NOMO-1 treated with dmso at 0.1 percent for 144 hours (cell line): ENCODE results near the gene AOC1.

ENCODE experiments used
- DNase-seq: peaks from one replicate; lab custom pipeline; 2025; ENCODE audit not compliant: unreplicated experiment; lab: John Stamatoyannopoulos, UW

AOC1 gene

GRCh38 chr7:150835019-150835418, 17.3 kb upstream of the AOC1 start:
- no peak for DNase-seq

DNA sequence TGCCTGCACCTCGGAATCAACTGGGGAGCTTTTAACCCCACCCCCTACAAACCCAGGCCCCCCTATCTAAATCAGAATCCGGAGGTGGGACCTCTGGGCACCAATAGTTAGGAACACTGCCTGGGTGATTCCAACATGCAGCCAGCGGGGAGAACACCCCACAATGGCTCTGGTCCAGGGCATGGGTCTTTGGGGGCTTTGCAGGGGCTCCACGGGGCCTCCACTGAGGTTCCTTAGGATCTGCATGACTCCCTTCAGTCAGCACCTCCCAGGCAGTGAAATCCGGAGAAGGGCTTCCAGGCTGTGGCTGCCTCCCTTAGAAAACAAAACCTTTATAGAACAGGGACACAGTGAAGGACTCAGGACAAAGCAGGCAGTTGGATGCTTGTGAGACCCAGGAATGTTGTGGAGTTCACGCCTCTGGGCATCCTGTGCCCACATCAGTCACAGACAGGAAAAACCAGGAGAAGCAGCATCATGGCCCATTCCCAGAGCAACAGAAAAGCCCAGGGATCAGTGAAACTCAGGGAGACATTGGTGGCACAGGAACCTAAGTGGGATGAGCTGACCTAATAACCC, 16.5 kb upstream of the AOC1 start:
- no peak for DNase-seq

DNA sequence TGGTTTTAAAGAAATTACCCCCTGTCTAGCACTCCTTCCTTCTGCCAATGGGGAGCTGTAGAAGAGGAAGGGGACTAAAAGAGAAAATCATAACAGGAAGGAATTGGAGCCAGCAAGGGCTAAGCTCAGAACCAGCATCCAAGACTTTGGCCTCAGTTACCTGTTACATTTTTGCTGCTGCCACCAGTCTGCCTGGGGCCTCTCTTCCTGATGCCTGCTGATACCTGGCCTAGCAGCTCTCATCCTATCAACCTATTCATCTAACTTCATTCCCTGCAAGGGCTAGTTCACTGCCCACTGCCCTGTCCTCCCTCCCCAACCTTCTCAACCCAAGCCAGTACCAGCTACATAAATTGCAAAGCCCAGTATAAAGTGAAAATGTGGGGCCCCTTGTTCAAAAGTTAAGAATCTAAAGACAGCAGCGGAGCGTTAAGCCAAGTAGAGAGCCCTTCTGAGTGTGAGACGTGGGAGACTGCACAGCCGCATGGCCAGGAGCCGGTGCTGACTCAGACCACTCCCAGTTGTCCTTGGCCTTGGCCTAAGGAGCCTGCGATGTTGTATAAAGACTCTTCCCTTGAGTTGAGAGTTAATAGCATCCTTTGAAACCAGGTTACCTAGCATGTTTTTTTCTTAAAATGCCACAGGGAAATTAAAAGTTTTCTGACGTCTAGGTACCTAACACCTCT, 13.2 kb upstream of the AOC1 start:
- no peak for DNase-seq

DNA sequence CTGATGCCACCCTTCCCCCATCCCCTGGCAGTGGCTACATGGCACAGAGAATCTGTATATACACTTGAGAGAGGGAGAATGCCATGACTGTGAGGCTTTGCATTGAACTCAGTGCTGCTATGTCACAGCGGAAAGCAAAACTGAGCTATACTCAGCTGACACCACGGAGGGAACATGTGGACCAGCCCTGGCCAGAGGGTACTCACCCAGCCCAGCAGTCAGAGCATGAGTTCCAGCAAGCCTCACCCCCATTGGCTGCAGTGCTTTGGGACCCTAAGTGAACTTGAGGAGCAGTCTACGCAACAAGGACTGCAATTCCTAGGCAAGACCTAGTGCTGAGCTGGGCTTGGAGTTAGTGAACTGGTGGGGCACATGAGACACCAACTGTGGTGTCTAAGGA, 10.3 kb upstream of the AOC1 start:
- no peak for DNase-seq

- no peak for DNase-seq
These were observed 9.6 kb upstream of the AOC1 start for GRCh38 chr7:150842716-150843115.

- no peak for DNase-seq
These were observed 6.9 kb upstream of the AOC1 start for GRCh38 chr7:150845421-150845861.

- no peak for DNase-seq
These were observed 5.8 kb upstream of the AOC1 start for GRCh38 chr7:150846291-150847115.

DNA sequence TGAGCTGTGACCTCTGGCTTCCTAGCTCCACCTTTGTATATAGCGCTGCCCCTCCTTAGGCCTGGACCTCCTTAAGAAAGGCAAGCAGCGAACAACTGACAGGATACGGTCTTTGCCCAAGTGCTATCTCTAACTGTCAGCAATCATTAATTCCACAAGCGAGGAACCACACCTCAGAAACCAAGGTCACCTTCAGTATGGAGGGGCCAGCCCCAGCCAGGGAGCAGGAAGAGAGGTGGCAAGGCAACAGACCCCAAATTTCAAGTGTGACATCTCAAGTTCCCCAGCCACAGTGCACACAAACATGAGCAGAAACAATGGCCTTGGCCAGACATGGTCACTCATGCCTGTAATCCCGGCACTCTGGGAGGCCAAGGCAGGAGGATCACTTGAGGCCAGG, 4.8 kb upstream of the AOC1 start:
- DNase-seq: no peak

GRCh38 chr7:150848111-150848510, 4.2 kb upstream of the AOC1 start:
- DNase-seq: no peak

DNA sequence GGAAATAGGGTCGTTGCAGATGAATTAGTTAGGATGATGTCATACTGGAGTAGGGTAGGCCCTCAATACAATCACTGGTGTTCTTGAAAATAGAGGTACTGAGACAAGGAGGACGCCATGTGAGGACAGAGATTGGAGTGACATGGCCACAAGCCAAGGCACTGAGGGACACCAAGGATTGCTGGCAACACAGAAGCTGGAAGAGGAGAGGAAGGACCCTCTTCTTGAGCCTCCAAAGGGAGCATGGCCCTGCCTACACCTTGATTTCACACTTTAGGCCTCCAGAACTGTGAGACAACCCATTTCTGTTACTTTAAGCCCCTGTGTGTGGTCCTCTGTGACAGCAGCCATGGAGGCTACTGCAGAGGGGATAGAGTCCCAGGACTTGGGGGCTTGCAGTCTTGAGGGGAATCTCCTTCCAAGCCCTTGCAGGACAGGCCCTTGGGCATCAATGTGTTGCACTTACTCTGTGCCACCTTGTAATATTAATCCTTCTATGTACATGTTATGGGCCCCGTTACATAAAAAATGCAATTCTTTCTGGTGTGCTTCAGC, 3.7 kb upstream of the AOC1 start:
- DNase-seq: no peak

DNA sequence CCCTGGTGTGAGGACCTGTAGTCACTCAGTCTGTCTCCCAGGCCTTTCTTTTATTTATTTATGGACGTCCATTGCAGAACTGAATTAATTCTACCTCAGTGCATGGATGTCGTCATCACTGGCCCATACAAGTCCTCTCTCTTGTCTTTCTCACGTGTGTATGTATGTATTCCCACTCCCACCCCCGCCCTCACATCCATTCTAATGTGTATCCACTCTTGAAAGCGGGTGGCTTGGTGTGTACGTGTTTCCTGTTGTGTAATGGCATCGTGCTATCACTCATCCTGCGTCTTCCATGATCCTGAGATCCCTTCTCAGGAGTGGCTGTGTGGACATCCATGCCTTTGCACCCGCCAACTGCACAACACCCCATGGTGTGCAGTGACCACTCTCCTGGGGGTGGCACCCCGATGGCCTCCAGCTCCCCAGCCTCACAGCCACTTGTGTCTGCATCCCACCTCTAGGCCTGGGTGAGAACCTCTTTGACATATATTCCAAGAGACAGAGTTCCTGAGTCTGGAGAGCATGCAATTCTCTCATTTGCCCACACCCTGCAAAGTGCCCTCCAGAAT, 3.0 kb upstream of the AOC1 start:
- DNase-seq: no peak

GRCh38 chr7:150850273-150850672, 2.0 kb upstream of the AOC1 start:
- no peak for DNase-seq

- no peak for DNase-seq
These were observed 586 bp upstream of the AOC1 start for GRCh38 chr7:150851492-150852370.

DNA sequence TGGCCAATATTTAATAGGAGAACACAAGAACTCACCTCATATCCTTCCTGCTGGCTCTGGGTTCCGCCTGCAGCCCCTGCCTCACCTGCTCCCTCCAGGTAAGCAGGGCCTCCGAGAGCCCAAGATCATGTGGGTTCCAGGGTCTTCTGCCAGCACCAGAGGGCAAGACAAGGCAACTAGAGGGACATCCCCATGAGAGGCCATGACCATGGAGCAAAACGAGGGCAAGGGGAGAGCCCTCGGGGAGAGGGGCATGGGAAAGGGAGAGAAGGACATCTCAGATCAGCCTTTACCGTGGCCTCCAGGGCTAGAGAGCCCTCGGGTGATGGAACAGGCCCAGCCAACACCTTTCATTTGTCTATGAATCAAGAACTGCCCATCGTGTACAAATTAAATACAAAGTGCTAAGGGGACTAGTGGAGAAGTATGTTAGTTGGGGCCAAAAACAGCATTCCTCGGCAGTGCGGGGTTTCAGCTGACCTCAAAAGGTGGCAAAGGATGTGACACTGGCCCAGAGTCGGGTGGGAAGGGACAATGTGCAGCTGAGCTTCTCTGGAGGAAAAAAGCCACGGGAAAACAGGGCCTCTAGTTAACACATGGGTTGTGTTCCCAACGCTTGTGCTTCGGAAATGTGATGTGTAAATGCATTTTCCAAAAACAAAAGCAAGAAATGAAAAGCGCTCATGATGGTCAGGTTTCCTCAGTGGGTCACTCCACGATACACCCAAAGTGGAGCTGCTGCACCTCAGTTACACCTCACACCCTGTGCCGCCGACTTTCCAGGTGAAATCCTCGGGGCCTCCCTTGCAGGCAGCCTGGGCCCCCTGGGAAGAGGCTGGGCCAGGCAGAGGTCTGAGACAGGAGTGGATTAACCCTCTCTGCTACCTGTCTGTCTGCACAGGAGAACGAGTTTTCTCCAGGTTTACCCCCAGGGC, 2.0 kb downstream of the AOC1 start:
- no peak for DNase-seq

- no peak for DNase-seq
These were observed 2.7 kb downstream of the AOC1 start for GRCh38 chr7:150855046-150855445.

- DNase-seq: no peak
These were observed 3.4 kb downstream of the AOC1 start for GRCh38 chr7:150855476-150856302.

DNA sequence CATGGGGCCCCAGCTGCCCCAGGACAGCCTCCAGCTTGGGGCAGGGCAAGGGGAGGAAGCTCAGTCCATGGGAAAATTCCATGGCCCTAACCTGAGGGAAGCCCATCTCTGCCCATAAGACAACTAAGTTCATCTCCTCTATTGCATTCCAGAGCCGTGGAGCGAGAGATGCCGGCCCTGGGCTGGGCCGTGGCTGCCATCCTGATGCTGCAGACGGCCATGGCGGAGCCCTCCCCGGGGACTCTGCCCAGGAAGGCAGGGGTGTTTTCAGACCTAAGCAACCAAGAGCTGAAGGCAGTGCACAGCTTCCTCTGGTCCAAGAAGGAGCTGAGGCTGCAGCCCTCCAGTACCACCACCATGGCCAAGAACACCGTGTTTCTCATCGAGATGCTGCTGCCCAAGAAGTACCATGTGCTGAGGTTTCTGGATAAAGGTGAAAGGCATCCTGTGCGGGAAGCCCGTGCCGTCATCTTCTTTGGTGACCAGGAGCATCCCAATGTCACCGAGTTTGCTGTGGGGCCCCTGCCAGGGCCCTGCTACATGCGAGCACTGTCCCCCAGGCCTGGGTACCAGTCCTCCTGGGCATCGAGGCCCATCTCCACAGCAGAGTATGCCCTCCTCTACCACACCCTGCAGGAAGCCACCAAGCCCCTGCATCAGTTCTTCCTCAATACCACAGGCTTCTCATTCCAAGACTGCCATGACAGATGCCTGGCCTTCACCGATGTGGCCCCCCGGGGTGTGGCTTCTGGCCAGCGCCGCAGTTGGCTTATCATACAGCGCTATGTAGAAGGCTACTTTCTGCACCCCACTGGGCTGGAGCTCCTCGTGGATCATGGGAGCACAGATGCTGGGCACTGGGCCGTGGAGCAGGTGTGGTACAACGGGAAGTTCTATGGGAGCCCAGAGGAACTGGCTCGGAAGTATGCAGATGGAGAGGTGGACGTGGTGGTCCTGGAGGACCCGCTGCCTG, 4.3 kb downstream of the AOC1 start:
- DNase-seq: no peak
